ENCODE data around the gene OPN5. TPM values are rescaled to one million over a fixed set of nuclear protein-coding genes. Genes with fewer than 3 reads are reported as not detected.
A peak's percentile ranks its signal among the peaks of the same experiment; 100 is the strongest.

The OPN5 gene
- total RNA-seq, 4 donors from 2014 or later: not detected

- no peak for DNase-seq
- no peak overlapping the region for H3K27ac ChIP-seq
- H3K4me1 ChIP-seq: no peaks in the 10 kb centered on the region
- no peaks in the 10 kb centered on the region for H3K27me3 ChIP-seq
- H3K9me3 ChIP-seq: no peaks in the 10 kb centered on the region
- no peak overlapping the region for H3K4me3 ChIP-seq
- no peak for TF ChIP-seq POLR2A (IDR thresholded peaks at IDR 0.05)
- no peaks in the 10 kb centered on the region for H3K36me3 ChIP-seq
These were observed 8.8 kb upstream of the OPN5 start for GRCh38 chr6:47773005-47773404.

- no peaks in the 10 kb centered on the region for H3K4me1 ChIP-seq
- H3K27ac ChIP-seq: no peak overlapping the region
- H3K27me3 ChIP-seq: no peaks in the 10 kb centered on the region
- no peaks in the 10 kb centered on the region for H3K36me3 ChIP-seq
- no peak for TF ChIP-seq POLR2A (IDR thresholded peaks at IDR 0.05)
- TF ChIP-seq, protein P1, sequence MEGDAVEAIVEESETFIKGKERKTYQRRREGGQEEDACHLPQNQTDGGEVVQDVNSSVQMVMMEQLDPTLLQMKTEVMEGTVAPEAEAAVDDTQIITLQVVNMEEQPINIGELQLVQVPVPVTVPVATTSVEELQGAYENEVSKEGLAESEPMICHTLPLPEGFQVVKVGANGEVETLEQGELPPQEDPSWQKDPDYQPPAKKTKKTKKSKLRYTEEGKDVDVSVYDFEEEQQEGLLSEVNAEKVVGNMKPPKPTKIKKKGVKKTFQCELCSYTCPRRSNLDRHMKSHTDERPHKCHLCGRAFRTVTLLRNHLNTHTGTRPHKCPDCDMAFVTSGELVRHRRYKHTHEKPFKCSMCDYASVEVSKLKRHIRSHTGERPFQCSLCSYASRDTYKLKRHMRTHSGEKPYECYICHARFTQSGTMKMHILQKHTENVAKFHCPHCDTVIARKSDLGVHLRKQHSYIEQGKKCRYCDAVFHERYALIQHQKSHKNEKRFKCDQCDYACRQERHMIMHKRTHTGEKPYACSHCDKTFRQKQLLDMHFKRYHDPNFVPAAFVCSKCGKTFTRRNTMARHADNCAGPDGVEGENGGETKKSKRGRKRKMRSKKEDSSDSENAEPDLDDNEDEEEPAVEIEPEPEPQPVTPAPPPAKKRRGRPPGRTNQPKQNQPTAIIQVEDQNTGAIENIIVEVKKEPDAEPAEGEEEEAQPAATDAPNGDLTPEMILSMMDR (IDR thresholded peaks at IDR 0.05): peak in 4 of 6 experiments; percentile 64 to 79 (median 70)
- DNase-seq: peak in 1 of 3 donors; percentile 46
- peak overlapping the region in 1 of 4 donors; percentile 26 for H3K4me3 ChIP-seq
- no peaks in the 10 kb centered on the region for H3K9me3 ChIP-seq
These were observed 1.1 kb upstream of the OPN5 start for GRCh38 chr6:47780510-47781356.

- Histone ChIP-seq H3K9me3 (no peaks in the 10 kb centered on the region), H3K4me1 (no peaks in the 10 kb centered on the region), H3K27ac (no peak overlapping the region), H3K4me3 (no peak overlapping the region), H3K27me3 (no peaks in the 10 kb centered on the region), H3K36me3 (no peaks in the 10 kb centered on the region)
- no peak for DNase-seq
- TF ChIP-seq, protein P1 (IDR thresholded peaks at IDR 0.05): no peak
- TF ChIP-seq POLR2A (IDR thresholded peaks at IDR 0.05): no peak
These were observed 3.4 kb downstream of the OPN5 start for GRCh38 chr6:47785182-47785581.

DNA sequence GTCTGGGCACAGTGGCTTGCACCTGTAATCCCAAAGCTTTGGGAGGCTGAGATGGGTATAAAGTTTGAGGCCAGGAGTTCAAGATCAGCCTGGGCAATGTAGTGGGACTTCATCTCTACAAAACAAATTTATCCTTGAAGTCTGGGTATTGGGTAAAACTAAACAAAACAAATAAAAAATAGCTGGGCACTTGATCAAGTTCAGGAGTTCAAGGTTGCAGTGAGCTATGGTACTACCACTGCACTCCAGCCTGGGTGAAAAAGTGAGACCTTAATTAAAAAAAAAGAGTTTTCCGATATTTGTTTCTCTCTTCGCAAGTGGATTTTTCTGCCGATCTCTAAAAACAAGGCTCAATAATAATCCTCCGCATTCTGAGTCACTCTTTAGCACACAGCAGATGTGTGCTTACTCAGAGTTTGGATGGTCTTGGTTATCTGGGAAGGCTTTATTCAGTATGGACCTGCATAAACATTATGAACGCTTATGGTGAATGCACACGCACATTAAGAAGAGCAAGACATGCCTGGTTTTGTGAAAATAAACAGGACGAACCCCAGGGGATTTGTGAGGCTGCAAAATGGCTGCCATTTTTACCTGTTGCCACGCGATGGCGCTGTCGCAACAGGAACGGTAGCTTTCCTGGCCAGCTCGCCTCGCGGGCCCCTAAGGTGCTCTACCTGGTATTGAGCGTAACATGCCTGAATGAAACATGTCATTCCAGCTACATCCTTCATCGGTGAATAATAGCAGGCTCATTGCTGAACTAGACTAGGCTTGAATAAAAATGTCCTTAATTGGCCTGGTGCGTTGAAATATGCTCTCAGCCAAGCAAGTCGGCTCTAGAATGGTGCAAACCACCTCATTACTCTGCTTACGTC lies 6.0 kb downstream of the OPN5 start:
- Histone ChIP-seq H3K4me1 (no peaks in the 10 kb centered on the region), H3K27me3 (no peaks in the 10 kb centered on the region), H3K4me3 (peak overlapping the region in 1 of 4 donors; percentile 25), H3K9me3 (no peaks in the 10 kb centered on the region), H3K27ac (no peak overlapping the region), H3K36me3 (no peaks in the 10 kb centered on the region)
- DNase-seq: peak; percentile 31 to 78 (median 52)
- TF ChIP-seq, protein P1 (IDR thresholded peaks at IDR 0.05): peak; percentile 24 to 85 (median 74)
- TF ChIP-seq POLR2A (IDR thresholded peaks at IDR 0.05): no peak

DNA sequence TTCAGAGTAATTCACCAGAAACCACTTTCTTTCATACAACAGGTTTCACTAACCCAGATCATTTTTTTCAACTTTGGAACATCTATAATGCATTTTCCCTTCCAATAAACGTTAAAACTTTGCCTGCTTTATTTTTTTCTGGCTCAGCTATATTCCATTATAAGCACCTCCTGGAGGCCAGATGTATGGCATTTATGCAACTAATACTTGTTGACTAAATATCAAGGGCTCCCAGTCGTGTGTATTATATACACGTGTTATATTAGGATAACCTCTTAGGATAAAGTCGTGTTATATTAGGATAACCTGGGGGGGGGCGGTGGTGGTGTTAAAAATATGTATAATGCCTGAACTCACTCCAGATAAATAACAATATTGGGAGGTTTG lies 6.7 kb downstream of the OPN5 start:
- Histone ChIP-seq H3K36me3 (no peaks in the 10 kb centered on the region), H3K4me3 (peak overlapping the region in 1 of 4 donors; percentile 25), H3K27me3 (no peaks in the 10 kb centered on the region), H3K9me3 (no peaks in the 10 kb centered on the region), H3K4me1 (no peaks in the 10 kb centered on the region), H3K27ac (no peak overlapping the region)
- no peak for TF ChIP-seq POLR2A (IDR thresholded peaks at IDR 0.05)
- TF ChIP-seq, protein P1 (IDR thresholded peaks at IDR 0.05): no peak
- DNase-seq: no peak

- Histone ChIP-seq H3K4me3 (no peak overlapping the region), H3K36me3 (no peaks in the 10 kb centered on the region), H3K9me3 (no peaks in the 10 kb centered on the region), H3K27ac (no peak overlapping the region), H3K4me1 (no peaks in the 10 kb centered on the region), H3K27me3 (no peaks in the 10 kb centered on the region)
- TF ChIP-seq, protein P1 (IDR thresholded peaks at IDR 0.05): no peak
- no peak for TF ChIP-seq POLR2A (IDR thresholded peaks at IDR 0.05)
- DNase-seq: no peak
These were observed 7.7 kb downstream of the OPN5 start for GRCh38 chr6:47789553-47789952.
